Breast epithelium (tissue), 3 donors: Measurements from ENCODE around the gene ARHGEF25.

ENCODE experiments used
- POLR2A ChIP-seq: fragments of 450-650 bp; IDR thresholded peaks from one replicate; pipeline ENCODE4 v1.6.1; 2016; ENCODE audit warnings: antibody characterized with exemption, mild to moderate bottlenecking, moderate library complexity
- TF ChIP-seq, protein P1 (sequence below), 3 donors: fragments of 450-650 bp; IDR thresholded peaks; one replicate each; pipeline ENCODE4 v1.5.1; 2016 to 2017; ENCODE audit warnings: antibody characterized with exemption in 3 of 3, mild to moderate bottlenecking in 3 of 3, moderate library complexity in 3 of 3

- TF ChIP-seq, protein P1, sequence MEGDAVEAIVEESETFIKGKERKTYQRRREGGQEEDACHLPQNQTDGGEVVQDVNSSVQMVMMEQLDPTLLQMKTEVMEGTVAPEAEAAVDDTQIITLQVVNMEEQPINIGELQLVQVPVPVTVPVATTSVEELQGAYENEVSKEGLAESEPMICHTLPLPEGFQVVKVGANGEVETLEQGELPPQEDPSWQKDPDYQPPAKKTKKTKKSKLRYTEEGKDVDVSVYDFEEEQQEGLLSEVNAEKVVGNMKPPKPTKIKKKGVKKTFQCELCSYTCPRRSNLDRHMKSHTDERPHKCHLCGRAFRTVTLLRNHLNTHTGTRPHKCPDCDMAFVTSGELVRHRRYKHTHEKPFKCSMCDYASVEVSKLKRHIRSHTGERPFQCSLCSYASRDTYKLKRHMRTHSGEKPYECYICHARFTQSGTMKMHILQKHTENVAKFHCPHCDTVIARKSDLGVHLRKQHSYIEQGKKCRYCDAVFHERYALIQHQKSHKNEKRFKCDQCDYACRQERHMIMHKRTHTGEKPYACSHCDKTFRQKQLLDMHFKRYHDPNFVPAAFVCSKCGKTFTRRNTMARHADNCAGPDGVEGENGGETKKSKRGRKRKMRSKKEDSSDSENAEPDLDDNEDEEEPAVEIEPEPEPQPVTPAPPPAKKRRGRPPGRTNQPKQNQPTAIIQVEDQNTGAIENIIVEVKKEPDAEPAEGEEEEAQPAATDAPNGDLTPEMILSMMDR (IDR thresholded peaks at IDR 0.05) = no peak
- no peak for TF ChIP-seq POLR2A
These were observed 4.4 kb downstream of the ARHGEF25 start for GRCh38 chr12:57615637-57616036.
